GM19023 (cell line): ENCODE data around the gene C3orf33.
A peak's percentile ranks its signal among the peaks of the same experiment; 100 is the strongest.

Experiments used
- ATAC-seq: cut with Tn5 transposase; IDR thresholded peaks from one replicate; pipeline ENCODE4 v1.9.1; 2021; ENCODE audit warnings: mild to moderate bottlenecking, moderate library complexity; ENCODE audit not compliant: unreplicated experiment

Gene C3orf33

GRCh38 chr3:155743606-155744005, 62.5 kb downstream of the C3orf33 start:
- no peak for ATAC-seq

- ATAC-seq: no peak
These were observed 63.6 kb downstream of the C3orf33 start for GRCh38 chr3:155742349-155742965.

- ATAC-seq: no peak
These were observed 64.5 kb downstream of the C3orf33 start for GRCh38 chr3:155741603-155742002.

GRCh38 chr3:155741101-155741500, 65.0 kb downstream of the C3orf33 start:
- no peak for ATAC-seq

GRCh38 chr3:155739154-155739553, 66.9 kb downstream of the C3orf33 start:
- ATAC-seq: no peak

GRCh38 chr3:155738580-155739076, 67.5 kb downstream of the C3orf33 start:
- no peak for ATAC-seq

GRCh38 chr3:155737844-155738460, 68.1 kb downstream of the C3orf33 start:
- peak; percentile 91 for ATAC-seq

- no peak for ATAC-seq
These were observed 69.7 kb downstream of the C3orf33 start for GRCh38 chr3:155736381-155736780.

GRCh38 chr3:155730843-155731242, 75.2 kb downstream of the C3orf33 start:
- no peak for ATAC-seq

- no peak for ATAC-seq
These were observed 78.2 kb downstream of the C3orf33 start for GRCh38 chr3:155727836-155728235.

- ATAC-seq: no peak
These were observed 91.8 kb downstream of the C3orf33 start for GRCh38 chr3:155714295-155714718.
